B cell (primary cell): ENCODE measurements around the gene CRABP1. TPM values are rescaled to one million over a fixed set of nuclear protein-coding genes. Genes with fewer than 3 reads are reported as not detected.

Source experiments
- ATAC-seq: fragments of 200-7000 bp; cut with Tn5 transposase; one replicate; pipeline ENCODE4 v1.10.0; 2021; ENCODE audit warnings: low read depth, mild to moderate bottlenecking, moderate number of reproducible peaks, moderate library complexity
- CTCF ChIA-PET: fragments of 350-600 bp; sonication (Branson Sonifier 250); formaldehyde crosslinking; loops from one replicate; lab custom pipeline; 2021; ENCODE audit warnings: antibody characterized with exemption, inconsistent platforms; lab: Charles Lee
- POLR2A ChIA-PET: fragments of 350-600 bp; sonication (Branson Sonifier 250); formaldehyde crosslinking; loops from one replicate; lab custom pipeline; 2021; ENCODE audit warnings: antibody characterized with exemption; lab: Charles Lee
- DNase-seq: peaks from one replicate; pipeline ENCODE4 v3.0.0; 2013
- H2AFZ ChIP-seq: 2 replicates; pipeline ENCODE4 v1.6.1; 2012; ENCODE audit warnings: mild to moderate bottlenecking, low read depth, low read length; ENCODE audit not compliant: insufficient read depth, poor library complexity, severe bottlenecking
- H3K27ac ChIP-seq, 2 donors: 1 replicate in 1 of 2; 2 replicates in 1 of 2; pipeline ENCODE4 v1.5.1; 2012 to 2013; ENCODE audit warnings: low read length in 2 of 2, mild to moderate bottlenecking in 2 of 2, moderate library complexity in 1 of 2
- H3K27me3 ChIP-seq, 4 experiments: fragments of 200-600 bp in 1 of 4; sonication (generic) in 1 of 4; replicated peaks in 1 of 4; 1 replicate in 2 of 4; 2 replicates in 2 of 4; pipeline versions ENCODE4 v1.6.1 to v1.7.0; 2013 to 2016; ENCODE audit warnings: low read length in 3 of 4, mild to moderate bottlenecking in 2 of 4, mixed read lengths in 1 of 4, moderate library complexity in 1 of 4; ENCODE audit not compliant: insufficient read depth in 4 of 4, control insufficient read depth in 3 of 4; ENCODE audit errors: control extremely low read depth in 1 of 4
- H3K36me3 ChIP-seq, 2 experiments: replicated peaks in 1 of 2; 1 replicate in 1 of 2; 2 replicates in 1 of 2; pipeline versions ENCODE4 v1.6.1 to v1.7.1; 2013; ENCODE audit warnings: low read length in 1 of 2; ENCODE audit not compliant: insufficient read depth in 2 of 2, control insufficient read depth in 1 of 2; ENCODE audit errors: control extremely low read depth in 1 of 2, extremely low read depth in 1 of 2
- H3K4me1 ChIP-seq, 2 donors: fragments of 200-600 bp in 1 of 2; sonication (generic) in 1 of 2; 1 replicate in 1 of 2; 2 replicates in 1 of 2; pipeline versions ENCODE4 v1.5.1 to v1.6.1; 2013 to 2017; ENCODE audit warnings: low read length in 2 of 2; ENCODE audit not compliant: control insufficient read depth in 2 of 2, insufficient read depth in 2 of 2
- H3K4me2 ChIP-seq: replicated peaks from 2 replicates; pipeline ENCODE3; 2012; ENCODE audit warnings: mild to moderate bottlenecking, low read depth, low read length; ENCODE audit not compliant: poor library complexity, severe bottlenecking
- H3K4me3 ChIP-seq, 5 experiments: fragments of 200-600 bp in 1 of 5; sonication (generic) in 1 of 5; 1 replicate in 3 of 5; 2 replicates in 2 of 5; pipeline versions ENCODE4 v1.5.1 to v1.7.0; 2011 to 2016; ENCODE audit warnings: low read length in 4 of 5, mild to moderate bottlenecking in 4 of 5, low read depth in 2 of 5, control low read depth in 1 of 5, moderate library complexity in 1 of 5; ENCODE audit not compliant: insufficient read depth in 1 of 5; ENCODE audit errors: control extremely low read depth in 1 of 5, extremely low read depth in 1 of 5
- H3K79me2 ChIP-seq: fragments of 200-600 bp; sonication (generic); one replicate; pipeline ENCODE4 v1.6.0; 2016; ENCODE audit warnings: low read length; ENCODE audit not compliant: control insufficient read depth, insufficient read depth
- H3K9ac ChIP-seq: fragments of 200-600 bp; sonication (generic); 2 replicates; pipeline ENCODE4 v1.6.1; 2017; ENCODE audit warnings: mild to moderate bottlenecking, low read length, moderate library complexity
- H3K9me3 ChIP-seq, 3 donors: one replicate each; pipeline versions ENCODE4 v1.6.1 to v1.7.1; 2013; ENCODE audit warnings: low read length in 2 of 3; ENCODE audit not compliant: control insufficient read depth in 2 of 3, insufficient read depth in 1 of 3; ENCODE audit errors: control extremely low read depth in 1 of 3
- H4K20me1 ChIP-seq: 2 replicates; pipeline ENCODE4 v1.6.0; 2012; ENCODE audit warnings: mild to moderate bottlenecking, low read length; ENCODE audit not compliant: insufficient read depth, control insufficient read depth, poor library complexity, severe bottlenecking
- H3K27ac Mint-ChIP-seq: one replicate; pipeline ENCODE4 v1.8.0; 2021; ENCODE audit warnings: mixed read lengths
- H3K27me3 Mint-ChIP-seq: one replicate; pipeline ENCODE4 v1.8.0; 2021; ENCODE audit warnings: mixed read lengths
- H3K4me1 Mint-ChIP-seq: one replicate; pipeline ENCODE4 v1.8.0; 2021; ENCODE audit warnings: mixed read lengths
- H3K4me3 Mint-ChIP-seq: one replicate; pipeline ENCODE4 v1.8.0; 2021; ENCODE audit warnings: mixed read lengths
- H3K9me3 Mint-ChIP-seq: one replicate; pipeline ENCODE4 v1.8.0; 2022; ENCODE audit warnings: mixed read lengths; ENCODE audit not compliant: insufficient read depth
- CTCF ChIP-seq: fragments of 200-600 bp; IDR thresholded peaks from one replicate; pipeline ENCODE4 v1.8.0; 2022; ENCODE audit warnings: antibody characterized with exemption, mild to moderate bottlenecking
- EZH2 ChIP-seq: IDR thresholded peaks from 2 replicates; pipeline ENCODE4 v1.6.1; 2012; ENCODE audit warnings: borderline replicate concordance, low read depth, mild to moderate bottlenecking, moderate library complexity, low read length; ENCODE audit not compliant: insufficient read depth, poor library complexity, severe bottlenecking
- WGBS: methylation state at CpG from one replicate; pipeline ENCODE4 v1.1.5; 2013; ENCODE audit warnings: missing lambda C conversion rate; ENCODE audit not compliant: insufficient coverage; 5-methylcytosine and 5-hydroxymethylcytosine counted together
- intact Hi-C: fragments of 100-400 bp; cut with micrococcal nuclease; formaldehyde crosslinking; loops from one replicate; pipeline ENCODE4 v1.10.0; 2022
- polyA plus RNA-seq: library from polyadenylated mRNA; depleted of rRNA; stranded (reverse); fragments of >200 nt; gene quantifications from 2 replicates; pipeline ENCODE4 v1.2.3, GENCODE V29; 2012
- total RNA-seq, 2 donors: library from RNA; stranded (reverse); fragments of 120-200 nt in 1 of 2; gene quantifications; 1 replicate in 1 of 2; 2 replicates in 1 of 2; pipeline versions ENCODE4 v1.2.3 to v1.2.4, GENCODE V29; 2013 to 2022

CRABP1 gene
- total and polyA plus RNA-seq, 2 donors (not counting 1 experiment from before 2014, with no cell fraction given) = not detected

DNA sequence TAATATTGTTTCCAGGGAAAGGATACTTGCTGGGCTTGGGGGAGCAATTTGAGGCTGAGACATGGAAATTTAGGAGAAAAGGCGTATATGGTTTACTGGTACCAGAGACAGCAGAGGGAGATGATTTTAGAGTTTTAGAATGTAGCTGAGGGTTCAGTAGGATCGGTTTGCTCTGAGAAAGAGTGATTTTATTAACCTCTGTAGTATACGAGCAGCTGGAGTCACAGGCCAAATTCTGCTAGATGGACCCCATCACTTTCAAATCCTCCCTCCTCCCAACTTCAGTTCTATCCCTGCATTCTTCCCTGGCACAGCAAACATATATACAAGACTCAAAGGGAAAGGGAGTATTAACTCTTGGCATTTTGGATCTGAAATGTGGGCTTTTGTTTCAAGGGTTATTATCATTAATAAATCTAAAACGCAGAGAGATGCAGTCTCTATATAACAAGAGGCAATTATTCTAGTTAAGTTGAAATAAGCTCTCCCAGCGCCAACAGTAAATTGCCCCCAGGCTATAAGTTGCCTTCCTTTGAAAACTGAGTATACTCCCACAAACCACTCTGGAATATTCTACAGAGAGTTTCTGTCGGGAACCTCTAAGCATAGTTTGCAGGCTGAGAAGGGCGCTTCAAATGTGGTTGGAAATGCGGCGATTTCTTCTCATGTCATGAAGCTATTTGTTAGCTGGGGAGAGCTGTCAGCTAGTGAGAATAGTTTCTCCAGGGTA lies 5.4 kb downstream of the CRABP1 start:
- TF ChIP-seq CTCF (no peak), EZH2 (no peak)
- Histone ChIP-seq H3K79me2 (no peaks in the 10 kb centered on the region), H3K27ac (no peak overlapping the region), H3K4me2 (no peak overlapping the region), H3K4me3 (no peak overlapping the region), H3K36me3 (no peaks in the 10 kb centered on the region), H2AFZ (no peak overlapping the region), H3K4me1 (peaks cover 2 to 3% of the 10 kb centered on the region in 2 donors), H4K20me1 (no peaks in the 10 kb centered on the region), H3K27me3 (peaks cover 0 to 13% (median 8%) of the 10 kb centered on the region in 4 experiments), H3K9ac (no peak overlapping the region), H3K9me3 (no peaks in the 10 kb centered on the region)
- no peak for ATAC-seq
- Mint-ChIP-seq H3K4me3 (no peak overlapping the region), H3K4me1 (peaks cover 1% of the 10 kb centered on the region), H3K9me3 (no peaks in the 10 kb centered on the region), H3K27me3 (peaks cover 39% of the 10 kb centered on the region), H3K27ac (no peak overlapping the region)
- DNase-seq = no peak
- intact Hi-C loops = no loop called here
- WGBS = 99% methylated on average over 5 of the region's 9 CpGs
- ChIA-PET CTCF (interaction anchor here (1.3 kb wide), 1 partner anchor 77 kb away, joined by 3 read pairs; no protein-coding TSS in a partner anchor), POLR2A (no interaction called here)
